CD14-positive monocyte (primary cell): ENCODE data around the gene GIMAP7. TPM values are rescaled to one million over a fixed set of nuclear protein-coding genes. Genes with fewer than 3 reads are reported as not detected.

Experiments
- DNase-seq, 3 donors: peaks; one replicate each; pipeline ENCODE4 v3.0.0-alpha.2; 2011 to 2022
- H2AFZ ChIP-seq: 2 replicates; pipeline ENCODE4 v1.6.0; 2012; ENCODE audit warnings: mild to moderate bottlenecking, low read depth, low read length, inconsistent platforms; ENCODE audit not compliant: insufficient read depth, poor library complexity, severe bottlenecking
- H3K27ac ChIP-seq, 2 donors: 1 replicate in 1 of 2; 2 replicates in 1 of 2; pipeline ENCODE4 v1.5.1; 2012 to 2013; ENCODE audit warnings: low read length in 2 of 2, control low read depth in 1 of 2, inconsistent platforms in 1 of 2, low read depth in 1 of 2, mild to moderate bottlenecking in 1 of 2
- H3K27me3 ChIP-seq, 2 donors: one replicate each; pipeline versions ENCODE4 v1.6.0 to v1.6.1; 2011 to 2013; ENCODE audit warnings: low read length in 2 of 2; ENCODE audit not compliant: control insufficient read depth in 2 of 2, insufficient read depth in 2 of 2
- H3K36me3 ChIP-seq, 2 donors: replicated peaks in 1 of 2; 1 replicate in 1 of 2; 2 replicates in 1 of 2; pipeline versions ENCODE4 v1.5.1 to v1.6.1; 2012 to 2013; ENCODE audit warnings: low read length in 2 of 2, control low read depth in 1 of 2, inconsistent platforms in 1 of 2, mild to moderate bottlenecking in 1 of 2; ENCODE audit not compliant: insufficient read depth in 2 of 2, control insufficient read depth in 1 of 2
- H3K4me1 ChIP-seq, 2 donors: 1 replicate in 1 of 2; 2 replicates in 1 of 2; pipeline versions ENCODE4 v1.5.1 to v1.6.1; 2012 to 2013; ENCODE audit warnings: low read length in 2 of 2, control low read depth in 1 of 2, inconsistent platforms in 1 of 2, mild to moderate bottlenecking in 1 of 2, moderate library complexity in 1 of 2; ENCODE audit not compliant: insufficient read depth in 2 of 2, control insufficient read depth in 1 of 2
- H3K4me2 ChIP-seq: replicated peaks from 2 replicates; pipeline ENCODE3; 2012; ENCODE audit warnings: low read length, moderate library complexity, mild to moderate bottlenecking; ENCODE audit not compliant: poor library complexity, severe bottlenecking; ENCODE audit errors: extremely low read depth
- H3K4me3 ChIP-seq, 3 experiments: fragments of 200-600 bp in 1 of 3; sonication (generic) in 1 of 3; replicated peaks in 1 of 3; 1 replicate in 2 of 3; 2 replicates in 1 of 3; pipeline ENCODE4 v1.5.1; 2011 to 2013; ENCODE audit warnings: low read length in 3 of 3, mild to moderate bottlenecking in 3 of 3, control low read depth in 2 of 3, low read depth in 2 of 3, inconsistent platforms in 1 of 3, moderate library complexity in 1 of 3
- H3K79me2 ChIP-seq: 2 replicates; pipeline ENCODE4 v1.6.0; 2012; ENCODE audit warnings: mild to moderate bottlenecking, control low read depth, inconsistent platforms, low read length, moderate library complexity; ENCODE audit not compliant: insufficient read depth
- H3K9ac ChIP-seq: 2 replicates; pipeline ENCODE4 v1.6.0; 2017; ENCODE audit warnings: low read length, mild to moderate bottlenecking; ENCODE audit not compliant: insufficient read depth, poor library complexity, severe bottlenecking
- H3K9me3 ChIP-seq, 2 donors: replicated peaks in 1 of 2; 1 replicate in 1 of 2; 2 replicates in 1 of 2; pipeline versions ENCODE4 v1.5.1 to v1.6.1; 2012 to 2013; ENCODE audit warnings: low read length in 2 of 2, control low read depth in 1 of 2; ENCODE audit not compliant: control insufficient read depth in 1 of 2, insufficient read depth in 1 of 2
- H4K20me1 ChIP-seq: 2 replicates; pipeline ENCODE4 v1.6.0; 2012; ENCODE audit warnings: mild to moderate bottlenecking, low read length, control low read depth, moderate library complexity; ENCODE audit not compliant: insufficient read depth
- H3K27ac Mint-ChIP-seq, 7 donors: one replicate each; pipeline ENCODE4 v1.8.0; 2020; ENCODE audit warnings: mild to moderate bottlenecking in 7 of 7, mixed read lengths in 7 of 7, moderate library complexity in 6 of 7, inconsistent platforms in 2 of 7
- H3K27me3 Mint-ChIP-seq, 3 donors: one replicate each; pipeline ENCODE4 v1.8.0; 2021 to 2022; ENCODE audit warnings: low read depth in 3 of 3, mild to moderate bottlenecking in 3 of 3, mixed read lengths in 3 of 3, moderate library complexity in 3 of 3, inconsistent platforms in 1 of 3
- H3K36me3 Mint-ChIP-seq, 2 donors: one replicate each; pipeline ENCODE4 v1.8.0; 2020; ENCODE audit warnings: mixed read lengths in 2 of 2, inconsistent platforms in 1 of 2, mild to moderate bottlenecking in 1 of 2
- H3K4me1 Mint-ChIP-seq: one replicate; pipeline ENCODE4 v1.8.0; 2020; ENCODE audit warnings: mild to moderate bottlenecking, mixed read lengths
- H3K4me3 Mint-ChIP-seq, 2 donors: one replicate each; pipeline ENCODE4 v1.8.0; 2020; ENCODE audit warnings: mild to moderate bottlenecking in 2 of 2, mixed read lengths in 2 of 2, moderate library complexity in 1 of 2
- H3K9me3 Mint-ChIP-seq, 7 donors: one replicate each; pipeline ENCODE4 v1.8.0; 2020 to 2022; ENCODE audit warnings: mixed read lengths in 7 of 7, mild to moderate bottlenecking in 6 of 7, moderate library complexity in 6 of 7, inconsistent platforms in 2 of 7
- CTCF ChIP-seq: fragments of 200-600 bp; IDR thresholded peaks from one replicate; pipeline ENCODE4 v1.8.0; 2022; ENCODE audit warnings: antibody characterized with exemption, mild to moderate bottlenecking
- WGBS: methylation state at CpG from one replicate; pipeline ENCODE4 v1.1.5; 2013; ENCODE audit warnings: missing lambda C conversion rate; ENCODE audit not compliant: insufficient coverage; 5-methylcytosine and 5-hydroxymethylcytosine counted together
- intact Hi-C, 2 donors: fragments of 100-400 bp; cut with micrococcal nuclease; formaldehyde crosslinking; loops; one replicate each; pipeline versions ENCODE4 v1.15.0 to v1.15.1; 2023
- polyA plus RNA-seq, 3 donors: library from polyadenylated mRNA; depleted of rRNA in 1 of 3; unstranded in 2 of 3; stranded (reverse) in 1 of 3; fragments of 300-500 nt in 2 of 3; fragments of >200 nt in 1 of 3; fragmentation: Illumina TruSeq in 2 of 3; gene quantifications; 1 replicate in 2 of 3; 2 replicates in 1 of 3; pipeline ENCODE4 v1.2.3, GENCODE V29; 2012 to 2021

GIMAP7 gene
- polyA plus RNA-seq, 3 donors, result 26.2 to 115 (median 54.5) TPM

DNA sequence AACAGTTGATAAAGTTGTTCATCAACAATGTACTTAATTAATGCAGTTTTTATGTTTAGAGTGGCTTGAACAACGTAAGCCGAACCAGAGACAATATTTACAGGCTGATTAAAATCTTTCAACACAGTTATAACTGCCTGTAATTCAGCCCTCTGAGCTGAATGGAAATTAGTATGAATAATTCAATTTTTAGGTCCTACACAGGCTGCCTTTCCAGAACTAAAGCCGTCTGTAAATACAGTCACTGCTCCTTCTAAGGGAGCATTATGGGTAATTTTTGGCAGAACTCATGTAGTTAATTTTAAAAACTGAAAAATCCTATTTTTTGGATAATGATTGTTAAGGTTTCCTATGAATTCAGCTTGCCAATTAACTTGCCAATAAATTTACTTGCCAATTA lies 49.9 kb downstream of the GIMAP7 start:
- intact Hi-C loops, result no loop called here
- Mint-ChIP-seq H3K9me3 (peaks cover 15 to 28% (median 24%) of the 10 kb centered on the region in 7 donors), H3K36me3 (peaks cover 8 to 12% of the 10 kb centered on the region in 2 donors), H3K4me1 (peaks cover 27% of the 10 kb centered on the region), H3K4me3 (no peak overlapping the region), H3K27ac (no peak overlapping the region), H3K27me3 (peaks cover 0 to 5% (median 0%) of the 10 kb centered on the region in 3 donors)
- no peak overlapping the region for H3K4me3 ChIP-seq
- no peak for DNase-seq
- no CpG with 5 or more reads among the region's 3 CpGs for WGBS
- peaks cover 16 to 26% of the 10 kb centered on the region in 2 donors for H3K9me3 ChIP-seq
- H3K4me2 ChIP-seq, result no peak overlapping the region
- H3K27ac ChIP-seq, result no peak overlapping the region
- no peaks in the 10 kb centered on the region for H3K27me3 ChIP-seq
- H4K20me1 ChIP-seq, result no peaks in the 10 kb centered on the region
- H3K79me2 ChIP-seq, result peaks cover 34% of the 10 kb centered on the region
- TF ChIP-seq CTCF, result no peak
- H3K36me3 ChIP-seq, result peaks cover 0 to 6% of the 10 kb centered on the region in 2 donors
- H3K9ac ChIP-seq, result no peak overlapping the region
- peaks cover 18 to 20% of the 10 kb centered on the region in 2 donors for H3K4me1 ChIP-seq
- H2AFZ ChIP-seq, result no peak overlapping the region

DNA sequence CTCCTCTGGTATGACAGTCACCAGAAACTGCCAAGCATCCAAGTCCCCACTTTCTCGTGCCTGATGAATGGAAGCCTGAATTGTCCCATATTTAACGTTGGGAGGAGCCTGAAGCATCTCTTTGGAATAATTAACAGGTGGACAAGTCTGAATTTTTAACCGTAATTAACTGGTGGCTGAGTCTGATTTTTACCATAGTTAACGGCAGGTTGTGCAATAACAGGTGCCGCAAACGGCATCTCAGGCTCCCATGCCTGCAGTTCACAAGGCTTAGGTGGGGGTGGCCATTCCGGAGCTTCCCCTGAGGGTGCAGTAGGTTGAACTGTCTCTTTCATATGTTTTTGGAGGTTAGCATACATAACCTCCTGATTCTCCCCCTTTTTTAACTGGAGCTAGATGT lies 50.6 kb downstream of the GIMAP7 start:
- intact Hi-C loops, result no loop called here
- WGBS, result 90% methylated on average over 2 of the region's 7 CpGs
- H3K4me1 Mint-ChIP-seq, result peaks cover 34% of the 10 kb centered on the region
- no peak for DNase-seq
- Histone ChIP-seq H3K27ac (no peak overlapping the region), H3K36me3 (peaks cover 3 to 8% of the 10 kb centered on the region in 2 donors), H3K4me3 (no peak overlapping the region), H4K20me1 (peaks cover 7% of the 10 kb centered on the region), H3K9ac (no peak overlapping the region), H3K9me3 (peaks cover 13 to 19% of the 10 kb centered on the region in 2 donors), H3K27me3 (no peaks in the 10 kb centered on the region), H3K79me2 (peaks cover 40% of the 10 kb centered on the region), H3K4me2 (no peak overlapping the region), H3K4me1 (peaks cover 25 to 27% of the 10 kb centered on the region in 2 donors), H2AFZ (no peak overlapping the region)
- H3K27me3 Mint-ChIP-seq, result no peaks in the 10 kb centered on the region
- no peak for TF ChIP-seq CTCF
- no peak overlapping the region for H3K27ac Mint-ChIP-seq
- peaks cover 11 to 25% (median 19%) of the 10 kb centered on the region in 7 donors for H3K9me3 Mint-ChIP-seq
- H3K4me3 Mint-ChIP-seq, result no peak overlapping the region
- peaks cover 14% of the 10 kb centered on the region in 2 donors for H3K36me3 Mint-ChIP-seq
